CD4-positive, alpha-beta T cell treated with Interleukin-17A for 1 hour (primary cell): ENCODE results near the gene CTIF.
"Not testable (repeated sequence)": the region's sequence is repeated elsewhere in the genome, so short reads cannot be mapped to it uniquely, and the experiment has no call there.

Experiments used
- DNase-seq: peaks from one replicate; pipeline ENCODE4 v3.0.0-alpha.2; 2020

The CTIF gene

GRCh38 chr18:48538531-48539405 lies at the start of gene CTIF:
CTIF (plus strand) TSS chr18:48539031; CDS start chr18:48619566, 80,535 bp downstream.
- DNase-seq: peak; percentile 74

GRCh38 chr18:48490641-48491293 lies 48.1 kb upstream of the CTIF start:
- DNase-seq: no peak

- DNase-seq: no peak
These were observed 46.0 kb upstream of the CTIF start for GRCh38 chr18:48492880-48493279.

GRCh38 chr18:48493434-48494230 lies 45.2 kb upstream of the CTIF start:
- no peak for DNase-seq

GRCh38 chr18:48497863-48498262 lies 41.0 kb upstream of the CTIF start:
- no peak for DNase-seq

- no peak for DNase-seq
These were observed 38.3 kb upstream of the CTIF start for GRCh38 chr18:48500517-48500916.

- no peak for DNase-seq
These were observed 35.9 kb upstream of the CTIF start for GRCh38 chr18:48502906-48503305.

- DNase-seq: no peak
These were observed 34.0 kb upstream of the CTIF start for GRCh38 chr18:48504819-48505218.

- DNase-seq: not testable (repeated sequence)
These were observed 31.8 kb upstream of the CTIF start for GRCh38 chr18:48506983-48507568.

- DNase-seq: not testable (repeated sequence)
These were observed 26.3 kb upstream of the CTIF start for GRCh38 chr18:48512498-48512897.

GRCh38 chr18:48514786-48515185 lies 24.0 kb upstream of the CTIF start:
- no peak for DNase-seq

- DNase-seq: no peak
These were observed 21.8 kb upstream of the CTIF start for GRCh38 chr18:48517048-48517447.

GRCh38 chr18:48519431-48520100 lies 19.3 kb upstream of the CTIF start:
- DNase-seq: no peak

GRCh38 chr18:48521723-48522122 lies 17.1 kb upstream of the CTIF start:
- no peak for DNase-seq

- DNase-seq: no peak
These were observed 13.2 kb upstream of the CTIF start for GRCh38 chr18:48525671-48526070.

GRCh38 chr18:48527461-48527860 lies 11.4 kb upstream of the CTIF start:
- DNase-seq: no peak

- no peak for DNase-seq
These were observed 10.0 kb upstream of the CTIF start for GRCh38 chr18:48528861-48529260.

- DNase-seq: no peak
These were observed 9.0 kb upstream of the CTIF start for GRCh38 chr18:48529796-48530195.

- DNase-seq: no peak
These were observed 8.3 kb upstream of the CTIF start for GRCh38 chr18:48530399-48531081.

- no peak for DNase-seq
These were observed 7.8 kb upstream of the CTIF start for GRCh38 chr18:48531082-48531403.

GRCh38 chr18:48531908-48532307 lies 6.9 kb upstream of the CTIF start:
- no peak for DNase-seq
